GM18508 (cell line): ENCODE measurements around the gene ADCY1.

Source experiments
- ATAC-seq: cut with Tn5 transposase; IDR thresholded peaks from one replicate; pipeline ENCODE4 v1.9.1; 2021; ENCODE audit warnings: moderate number of reproducible peaks; ENCODE audit not compliant: insufficient read depth, unreplicated experiment

Gene ADCY1

GRCh38 chr7:45708046-45708950, 134.1 kb downstream of the ADCY1 start:
- no peak for ATAC-seq

GRCh38 chr7:45709168-45710042, 135.2 kb downstream of the ADCY1 start:
- ATAC-seq = no peak

- no peak for ATAC-seq
These were observed 136.3 kb downstream of the ADCY1 start for GRCh38 chr7:45710271-45711160.

GRCh38 chr7:45711161-45711490, 137.0 kb downstream of the ADCY1 start:
- no peak for ATAC-seq

GRCh38 chr7:45712057-45712689, 138.0 kb downstream of the ADCY1 start:
- ATAC-seq = no peak

GRCh38 chr7:45712872-45713668, 138.9 kb downstream of the ADCY1 start:
- ATAC-seq = no peak

- ATAC-seq = no peak
These were observed 139.7 kb downstream of the ADCY1 start for GRCh38 chr7:45713669-45714520.

- no peak for ATAC-seq
These were observed 140.3 kb downstream of the ADCY1 start for GRCh38 chr7:45714521-45714820.

GRCh38 chr7:45715471-45716352, 141.5 kb downstream of the ADCY1 start:
- no peak for ATAC-seq

- no peak for ATAC-seq
These were observed 142.4 kb downstream of the ADCY1 start for GRCh38 chr7:45716380-45717203.

GRCh38 chr7:45717537-45718235, 143.5 kb downstream of the ADCY1 start:
- no peak for ATAC-seq

- ATAC-seq = no peak
These were observed 144.5 kb downstream of the ADCY1 start for GRCh38 chr7:45718464-45719330.

- ATAC-seq = no peak
These were observed 146.8 kb downstream of the ADCY1 start for GRCh38 chr7:45720989-45721388.

GRCh38 chr7:45721686-45722598, 147.8 kb downstream of the ADCY1 start:
- ATAC-seq = no peak
